Colonic mucosa (tissue), 4 donors: ENCODE measurements around the gene HOXA9. TPM values are rescaled to one million over a fixed set of nuclear protein-coding genes. Genes with fewer than 3 reads are reported as not detected.
A peak's percentile ranks its signal among the peaks of the same experiment; 100 is the strongest.

Experiments used
- DNase-seq: peaks from one replicate; pipeline ENCODE4 v3.0.0-alpha.2; 2020
- H3K27ac ChIP-seq: fragments of 200-600 bp; one replicate; pipeline ENCODE4 v1.8.0; 2021
- H3K27me3 ChIP-seq: fragments of 200-600 bp; one replicate; pipeline ENCODE4 v1.8.0; 2021
- H3K36me3 ChIP-seq: fragments of 200-600 bp; one replicate; pipeline ENCODE4 v1.8.0; 2021
- H3K4me1 ChIP-seq: fragments of 200-600 bp; one replicate; pipeline ENCODE4 v1.8.0; 2021; ENCODE audit warnings: mild to moderate bottlenecking
- H3K4me3 ChIP-seq: fragments of 200-600 bp; one replicate; pipeline ENCODE4 v1.8.0; 2021
- H3K9ac ChIP-seq, 2 donors: one replicate each; pipeline ENCODE4 v1.7.0; 2013; ENCODE audit warnings: control low read depth in 2 of 2, low read depth in 2 of 2, low read length in 2 of 2
- H3K9me3 ChIP-seq: fragments of 200-600 bp; one replicate; pipeline ENCODE4 v1.8.0; 2021
- CTCF ChIP-seq: fragments of 200-600 bp; IDR thresholded peaks from one replicate; pipeline ENCODE4 v1.8.0; 2022; ENCODE audit warnings: antibody characterized with exemption, mild to moderate bottlenecking
- intact Hi-C: fragments of 100-400 bp; cut with DNase I; formaldehyde crosslinking; loops from one replicate; pipeline ENCODE4 v1.14.1; 2022
- total RNA-seq, 2 donors: library from RNA; stranded (reverse); fragmentation: NEBNext Ultra II Directional in 1 of 2; extraction: Animal tissue kit (Norgen Biotek cat#: 25700) in 1 of 2; gene quantifications; one replicate each; pipeline ENCODE4 v1.2.1, GENCODE V29; 2021
- donor health status: healthy.
- donor health status: DM: no; HTN: no; CAD: no.
- donor health status: DM: no; HTN: no; CAD: no.

The HOXA9 gene
- total RNA-seq, 2 donors from 2014 or later, result 19.5 to 22.1 TPM

- H3K4me1 ChIP-seq, result no peaks in the 10 kb centered on the region
- peak overlapping the region; percentile 64 for H3K4me3 ChIP-seq
- peak; percentile 78 for DNase-seq
- no peaks in the 10 kb centered on the region for H3K9me3 ChIP-seq
- H3K27me3 ChIP-seq, result peaks cover 7% of the 10 kb centered on the region
- H3K9ac ChIP-seq, result peak overlapping the region; percentile 91 to 98
- intact Hi-C loops, result loop anchor here (5.0 kb wide), 1 partner anchor 1309 kb away; no protein-coding TSS in a partner anchor
- no peaks in the 10 kb centered on the region for H3K36me3 ChIP-seq
- H3K27ac ChIP-seq, result peak overlapping the region; percentile 94
- TF ChIP-seq CTCF, result no peak
These were observed 726 bp upstream of the HOXA9 start for GRCh38 chr7:27165996-27166530.

GRCh38 chr7:27164367-27165088 lies 809 bp downstream of the HOXA9 start:
- Histone ChIP-seq H3K9ac (peak overlapping the region; percentile 80 to 98), H3K4me1 (peaks cover 5% of the 10 kb centered on the region), H3K4me3 (peak overlapping the region; percentile 64), H3K9me3 (no peaks in the 10 kb centered on the region), H3K27ac (peak overlapping the region; percentile 94), H3K36me3 (no peaks in the 10 kb centered on the region), H3K27me3 (peaks cover 7% of the 10 kb centered on the region)
- DNase-seq, result no peak
- intact Hi-C loops, result loop anchor here (5.0 kb wide), 2 partner anchors 792 to 1307 kb away; no protein-coding TSS in a partner anchor
- TF ChIP-seq CTCF, result no peak

- no peaks in the 10 kb centered on the region for H3K9me3 ChIP-seq
- H3K4me3 ChIP-seq, result peak overlapping the region; percentile 64
- peaks cover 5% of the 10 kb centered on the region for H3K4me1 ChIP-seq
- DNase-seq, result no peak
- H3K9ac ChIP-seq, result peak overlapping the region; percentile 80 to 98
- TF ChIP-seq CTCF, result no peak
- H3K36me3 ChIP-seq, result no peaks in the 10 kb centered on the region
- peak overlapping the region; percentile 94 for H3K27ac ChIP-seq
- intact Hi-C loops, result loop anchor here (5.0 kb wide), 1 partner anchor 792 kb away; no protein-coding TSS in a partner anchor
- peaks cover 7% of the 10 kb centered on the region for H3K27me3 ChIP-seq
These were observed 1.3 kb downstream of the HOXA9 start for GRCh38 chr7:27164045-27164366.

GRCh38 chr7:27163288-27164044 lies 1.9 kb downstream of the HOXA9 start:
- Histone ChIP-seq H3K4me3 (peak overlapping the region; percentile 64), H3K27ac (peak overlapping the region; percentile 94), H3K9me3 (no peaks in the 10 kb centered on the region), H3K9ac (peak overlapping the region; percentile 80 to 98), H3K36me3 (no peaks in the 10 kb centered on the region), H3K4me1 (peaks cover 5% of the 10 kb centered on the region), H3K27me3 (peaks cover 8% of the 10 kb centered on the region)
- intact Hi-C loops, result loop anchor here (5.0 kb wide), 1 partner anchor 791 kb away; no protein-coding TSS in a partner anchor
- no peak for DNase-seq
- no peak for TF ChIP-seq CTCF

- intact Hi-C loops, result loop anchor here (5.0 kb wide), 1 partner anchor 790 kb away; no protein-coding TSS in a partner anchor
- H3K27ac ChIP-seq, result peak overlapping the region; percentile 94
- H3K4me1 ChIP-seq, result peaks cover 5% of the 10 kb centered on the region
- H3K9me3 ChIP-seq, result no peaks in the 10 kb centered on the region
- peak overlapping the region; percentile 64 for H3K4me3 ChIP-seq
- no peak for DNase-seq
- peaks cover 11% of the 10 kb centered on the region for H3K27me3 ChIP-seq
- no peaks in the 10 kb centered on the region for H3K36me3 ChIP-seq
- no peak for TF ChIP-seq CTCF
- peak overlapping the region in 1 of 2 donors; percentile 98 for H3K9ac ChIP-seq
These were observed 2.6 kb downstream of the HOXA9 start for GRCh38 chr7:27162561-27163287.
